Fibroblast of mammary gland (primary cell): ENCODE results near the gene CATSPERD.

ENCODE experiments used
- DNase-seq: peaks from one replicate; pipeline ENCODE4 v3.0.0-alpha.2; 2010; ENCODE audit warnings: low read depth
- H3K4me3 ChIP-seq: 2 replicates; pipeline ENCODE4 v1.5.1; 2011; ENCODE audit warnings: low read depth, mild to moderate bottlenecking, low read length, moderate library complexity; ENCODE audit not compliant: control insufficient read depth
- CTCF ChIP-seq: conservative IDR thresholded peaks from 2 replicates; pipeline ENCODE4 v1.5.1; 2011; ENCODE audit warnings: low read depth, low read length, inconsistent platforms; ENCODE audit not compliant: control insufficient read depth, insufficient read depth

CATSPERD gene

GRCh38 chr19:5814123-5814851 lies 93.8 kb downstream of the CATSPERD start:
- TF ChIP-seq CTCF: no peak
- DNase-seq: no peak
- H3K4me3 ChIP-seq: no peak overlapping the region

- no peak for TF ChIP-seq CTCF
- H3K4me3 ChIP-seq: no peak overlapping the region
- DNase-seq: no peak
Measured at GRCh38 chr19:5814852-5815246, 94.4 kb downstream of the CATSPERD start.

GRCh38 chr19:5817218-5817617 lies 96.8 kb downstream of the CATSPERD start:
- H3K4me3 ChIP-seq: no peak overlapping the region
- TF ChIP-seq CTCF: no peak
- DNase-seq: no peak

GRCh38 chr19:5818594-5818993 lies 98.2 kb downstream of the CATSPERD start:
- no peak for DNase-seq
- no peak for TF ChIP-seq CTCF
- no peak overlapping the region for H3K4me3 ChIP-seq

GRCh38 chr19:5820785-5821184 lies 100.3 kb downstream of the CATSPERD start:
- DNase-seq: no peak
- H3K4me3 ChIP-seq: no peak overlapping the region
- TF ChIP-seq CTCF: no peak

GRCh38 chr19:5821521-5822180 lies 101.2 kb downstream of the CATSPERD start:
- DNase-seq: no peak
- H3K4me3 ChIP-seq: no peak overlapping the region
- no peak for TF ChIP-seq CTCF
